AG04450 (cell line): ENCODE measurements around the gene R3HCC1L. TPM values are rescaled to one million over a fixed set of nuclear protein-coding genes. Genes with fewer than 3 reads are reported as not detected.

ENCODE experiments used
- CTCF ChIA-PET: fragments of 300-600, 350-600 bp; formaldehyde crosslinking; extraction: SDS; loops from one replicate; lab custom pipeline; 2022; ENCODE audit warnings: antibody characterized with exemption, inconsistent platforms; lab: Charles Lee
- POLR2A ChIA-PET: fragments of 350-600 bp; formaldehyde crosslinking; extraction: SDS; loops from one replicate; lab custom pipeline; 2021; ENCODE audit warnings: antibody characterized with exemption, inconsistent platforms; lab: Yijun Ruan, JAX
- DNase-seq: peaks from one replicate; pipeline ENCODE4 v3.0.0-alpha.2; 2011; ENCODE audit warnings: low read depth, low spot score
- H3K27ac ChIP-seq: one replicate; pipeline ENCODE4 v1.5.1; 2012; ENCODE audit warnings: low read depth, low read length, control low read depth
- H3K27me3 ChIP-seq: one replicate; pipeline ENCODE4 v1.6.0; 2012; ENCODE audit warnings: low read length; ENCODE audit not compliant: control insufficient read depth, insufficient read depth
- H3K4me3 ChIP-seq: 2 replicates; pipeline ENCODE4 v1.5.1; 2011; ENCODE audit warnings: mild to moderate bottlenecking, low read depth, low read length, control low read depth
- H3K9me3 ChIP-seq: 2 replicates; pipeline ENCODE4 v1.5.1; 2012; ENCODE audit warnings: low read length; ENCODE audit not compliant: control insufficient read depth, insufficient read depth
- polyA plus RNA-seq: library from polyadenylated mRNA; depleted of rRNA; stranded (reverse); fragments of >200 nt; gene quantifications from 2 replicates; pipeline ENCODE4 v1.2.3, GENCODE V29; 2011
- TF ChIP-seq, protein P1 (sequence below): IDR thresholded peaks from 2 replicates; pipeline ENCODE4 v1.5.1; 2011; ENCODE audit warnings: low read depth, low read length, control low read depth, inconsistent platforms

Gene R3HCC1L
- polyA plus RNA-seq, 1 experiment = 14.4 TPM

DNA sequence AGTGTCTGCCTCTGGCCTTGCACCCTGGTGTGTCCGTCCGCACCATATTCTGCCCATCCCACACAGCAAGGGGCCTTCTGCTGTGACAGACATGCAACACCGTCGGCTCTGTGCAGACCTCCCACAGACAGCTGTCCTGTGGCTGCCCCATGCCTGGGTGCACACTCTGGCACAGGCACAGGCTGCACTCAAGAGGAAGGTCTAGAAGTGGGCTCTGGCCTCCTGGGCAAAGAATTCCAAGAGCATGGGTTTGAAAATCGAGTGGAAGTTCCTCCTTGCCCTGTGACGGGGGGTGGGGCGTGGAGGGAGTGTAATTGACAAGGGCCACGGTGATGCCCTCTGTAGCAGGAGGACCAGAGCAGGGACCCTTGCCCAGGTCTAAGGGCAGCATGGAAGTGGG, 137.8 kb downstream of the R3HCC1L start:
- H3K27me3 ChIP-seq = peaks cover 4% of the 10 kb centered on the region
- DNase-seq = no peak
- H3K4me3 ChIP-seq = no peak overlapping the region
- TF ChIP-seq, protein P1, sequence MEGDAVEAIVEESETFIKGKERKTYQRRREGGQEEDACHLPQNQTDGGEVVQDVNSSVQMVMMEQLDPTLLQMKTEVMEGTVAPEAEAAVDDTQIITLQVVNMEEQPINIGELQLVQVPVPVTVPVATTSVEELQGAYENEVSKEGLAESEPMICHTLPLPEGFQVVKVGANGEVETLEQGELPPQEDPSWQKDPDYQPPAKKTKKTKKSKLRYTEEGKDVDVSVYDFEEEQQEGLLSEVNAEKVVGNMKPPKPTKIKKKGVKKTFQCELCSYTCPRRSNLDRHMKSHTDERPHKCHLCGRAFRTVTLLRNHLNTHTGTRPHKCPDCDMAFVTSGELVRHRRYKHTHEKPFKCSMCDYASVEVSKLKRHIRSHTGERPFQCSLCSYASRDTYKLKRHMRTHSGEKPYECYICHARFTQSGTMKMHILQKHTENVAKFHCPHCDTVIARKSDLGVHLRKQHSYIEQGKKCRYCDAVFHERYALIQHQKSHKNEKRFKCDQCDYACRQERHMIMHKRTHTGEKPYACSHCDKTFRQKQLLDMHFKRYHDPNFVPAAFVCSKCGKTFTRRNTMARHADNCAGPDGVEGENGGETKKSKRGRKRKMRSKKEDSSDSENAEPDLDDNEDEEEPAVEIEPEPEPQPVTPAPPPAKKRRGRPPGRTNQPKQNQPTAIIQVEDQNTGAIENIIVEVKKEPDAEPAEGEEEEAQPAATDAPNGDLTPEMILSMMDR = no peak
- ChIA-PET CTCF (no interaction called here), POLR2A (no interaction called here)
- no peaks in the 10 kb centered on the region; the same call in 1 of the 2 replicates for H3K9me3 ChIP-seq
- no peak overlapping the region for H3K27ac ChIP-seq

DNA sequence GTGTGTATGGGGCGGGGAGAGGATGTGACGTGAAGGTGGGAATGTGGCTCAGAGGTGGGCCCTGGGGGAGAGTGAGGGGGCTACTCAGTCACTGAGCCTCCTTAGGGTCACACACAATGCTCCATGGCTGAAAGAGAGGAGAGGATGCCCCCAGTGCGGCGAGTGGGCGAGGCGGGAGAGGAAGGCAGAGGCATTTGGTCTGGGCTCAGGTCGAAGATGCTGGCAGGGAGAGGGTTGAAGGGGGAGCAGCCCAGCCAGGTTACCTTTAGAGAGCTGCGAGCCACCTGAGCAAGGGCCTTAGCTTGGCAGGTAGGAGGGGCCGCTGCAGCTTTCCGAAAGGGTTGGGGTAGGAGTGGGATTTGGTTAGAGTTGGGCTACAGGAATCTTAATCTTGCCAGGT, 138.2 kb downstream of the R3HCC1L start:
- TF ChIP-seq, protein P1 = no peak

DNA sequence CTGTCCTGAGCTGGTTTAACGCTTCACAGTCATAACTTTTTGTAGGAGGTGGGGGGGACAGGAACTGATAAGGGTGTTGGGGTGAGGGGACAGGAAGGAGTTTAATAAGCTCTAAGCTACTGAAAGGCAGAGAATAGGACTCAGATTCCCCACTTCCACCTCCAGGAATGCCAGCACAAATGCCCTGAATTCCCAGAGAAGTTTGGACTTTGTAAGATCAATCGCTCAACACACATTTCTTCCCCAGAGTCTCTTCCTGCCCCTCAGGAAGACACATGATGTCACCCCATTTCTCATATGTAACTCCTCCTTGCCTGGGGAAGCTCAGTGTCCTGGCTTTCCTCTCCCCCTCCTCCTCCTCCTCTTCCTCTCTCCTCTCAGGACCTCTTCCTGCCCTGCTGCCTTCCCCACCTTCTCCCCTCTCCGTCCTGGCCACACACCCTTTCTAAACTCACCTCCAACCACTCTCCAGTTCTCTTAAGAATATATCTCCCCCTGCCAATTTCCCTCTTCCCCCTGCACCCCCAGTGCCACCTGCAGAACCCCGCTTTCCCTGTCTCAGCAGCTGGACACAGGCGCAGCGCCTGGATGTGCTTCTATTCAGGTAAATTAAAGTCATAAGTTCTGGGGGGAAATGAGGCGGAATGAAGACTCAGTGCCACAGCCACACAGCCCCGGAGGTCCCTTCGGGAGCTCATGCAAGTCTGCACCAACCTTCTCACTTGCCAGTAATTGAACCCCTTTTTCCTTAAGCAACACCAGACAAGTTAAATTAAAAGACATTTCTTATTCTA, 138.8 kb downstream of the R3HCC1L start:
- TF ChIP-seq, protein P1 = no peak
- no peak for DNase-seq
- Histone ChIP-seq H3K9me3 (no peaks in the 10 kb centered on the region), H3K4me3 (no peak overlapping the region), H3K27ac (no peak overlapping the region), H3K27me3 (peaks cover 7% of the 10 kb centered on the region)
- POLR2A ChIA-PET = no interaction called here
- CTCF ChIA-PET = no interaction called here

More for the DNA sequence above, 138.2 kb downstream of the R3HCC1L start:
- CTCF ChIA-PET = no interaction called here
- POLR2A ChIA-PET = no interaction called here
- Histone ChIP-seq H3K27ac (no peak overlapping the region), H3K27me3 (peaks cover 4% of the 10 kb centered on the region), H3K4me3 (no peak overlapping the region), H3K9me3 (no peaks in the 10 kb centered on the region; the same call in 1 of the 2 replicates)
- no peak for DNase-seq

DNA sequence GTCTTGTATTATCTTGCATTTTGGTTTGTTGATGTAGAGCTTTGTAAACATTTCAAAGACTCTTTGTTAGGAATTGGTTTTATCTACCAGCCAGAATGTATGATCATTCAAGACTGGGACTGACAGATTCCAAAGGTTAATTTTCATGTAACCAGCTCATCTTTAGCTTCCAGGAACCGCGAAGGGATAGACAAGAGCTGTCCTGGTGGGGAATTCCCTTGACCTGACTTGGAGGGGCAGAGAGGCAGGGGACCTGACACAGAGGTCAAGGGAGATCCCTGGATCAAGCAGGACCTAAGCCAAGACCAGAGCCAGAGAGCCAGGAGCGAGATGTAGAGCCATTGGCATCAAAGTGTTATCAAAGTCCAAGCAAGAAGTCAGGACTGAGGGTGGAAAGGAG, 140.1 kb downstream of the R3HCC1L start:
- H3K9me3 ChIP-seq = no peaks in the 10 kb centered on the region
- DNase-seq = no peak
- CTCF ChIA-PET = no interaction called here
- no peak overlapping the region for H3K4me3 ChIP-seq
- POLR2A ChIA-PET = no interaction called here
- no peak overlapping the region for H3K27ac ChIP-seq
- peaks cover 9% of the 10 kb centered on the region for H3K27me3 ChIP-seq
- TF ChIP-seq, protein P1 = no peak

DNA sequence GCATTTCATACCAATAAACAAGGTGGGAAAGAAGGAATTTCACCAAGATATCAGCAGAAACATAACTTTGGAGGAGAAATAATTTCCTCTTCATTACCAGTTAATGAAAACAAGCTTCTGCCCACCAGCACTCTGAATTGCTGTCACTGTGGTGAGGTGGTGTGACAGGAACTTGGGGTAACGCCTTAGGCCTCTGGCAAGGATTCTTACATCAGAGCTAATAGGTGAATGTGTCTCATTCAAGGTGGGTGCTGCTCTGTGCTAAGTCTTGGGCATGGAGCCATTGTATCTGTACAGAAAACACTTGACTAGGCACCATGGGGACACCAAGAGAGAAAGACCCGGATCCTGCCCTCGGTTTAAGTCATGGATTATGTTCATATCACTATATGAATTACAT, 141.9 kb downstream of the R3HCC1L start:
- TF ChIP-seq, protein P1 = no peak
- Histone ChIP-seq H3K27me3 (peaks cover 9% of the 10 kb centered on the region), H3K27ac (no peak overlapping the region), H3K4me3 (no peak overlapping the region), H3K9me3 (no peaks in the 10 kb centered on the region)
- DNase-seq = no peak
- CTCF ChIA-PET = interaction anchor here (2.3 kb wide), 1 partner anchor 33 kb away, joined by 7 read pairs; no protein-coding TSS in a partner anchor
- POLR2A ChIA-PET = no interaction called here
